ENCODE results near the gene KLF2. TPM values are rescaled to one million over a fixed set of nuclear protein-coding genes. Genes with fewer than 3 reads are reported as not detected.

KLF2 gene
- total RNA-seq, 2 donors from 2014 or later = 19.8 to 24.4 TPM

DNA sequence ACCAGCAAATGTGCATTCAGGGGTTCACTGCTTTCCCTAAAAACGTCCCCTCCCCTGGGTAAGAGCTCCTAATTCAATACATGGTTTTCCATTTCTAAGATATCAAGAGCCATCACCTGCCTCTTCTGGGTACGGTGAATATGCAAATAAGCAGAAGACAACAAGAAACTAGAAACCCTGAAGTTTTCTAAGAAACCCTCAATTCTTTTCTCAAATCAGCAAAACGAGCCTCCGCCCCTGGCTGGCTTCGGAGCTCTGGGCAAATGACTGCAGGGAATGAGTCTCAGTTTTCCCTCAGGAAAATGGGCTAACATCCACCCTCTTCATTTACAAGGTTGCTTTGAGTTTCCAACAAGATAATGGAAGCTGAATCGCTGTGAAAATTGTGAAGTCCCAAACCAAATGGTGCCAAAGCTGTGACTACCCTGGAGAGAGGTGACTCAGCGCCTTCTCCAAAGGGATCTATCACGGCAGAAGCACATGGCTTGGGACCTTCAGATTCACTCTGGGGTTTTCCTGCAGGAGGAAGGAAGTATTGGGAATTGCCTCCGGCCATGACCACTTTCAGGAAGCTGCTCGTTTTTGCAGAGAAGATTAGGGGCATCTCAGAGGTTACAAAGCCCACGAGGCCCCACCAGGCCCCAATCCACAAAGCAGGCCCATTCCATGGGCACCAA, 26.6 kb downstream of the KLF2 start:
- WGBS = 84% methylated on average over 11 of the region's 11 CpGs
- Histone ChIP-seq H3K4me3 (no peak overlapping the region), H3K36me3 (no peaks in the 10 kb centered on the region), H3K9me3 (no peaks in the 10 kb centered on the region), H3K4me1 (replicated peaks) (no peaks in the 10 kb centered on the region), H3K27me3 (replicated peaks; ENCODE audit: insufficient read depth) (no peaks in the 10 kb centered on the region), H3K27ac (no peak overlapping the region)
- TF ChIP-seq POLR2AphosphoS5 (IDR thresholded peaks at IDR 0.05) = no peak
- no peak for TF ChIP-seq POLR2A (IDR thresholded peaks at IDR 0.05)
- TF ChIP-seq, protein P1, sequence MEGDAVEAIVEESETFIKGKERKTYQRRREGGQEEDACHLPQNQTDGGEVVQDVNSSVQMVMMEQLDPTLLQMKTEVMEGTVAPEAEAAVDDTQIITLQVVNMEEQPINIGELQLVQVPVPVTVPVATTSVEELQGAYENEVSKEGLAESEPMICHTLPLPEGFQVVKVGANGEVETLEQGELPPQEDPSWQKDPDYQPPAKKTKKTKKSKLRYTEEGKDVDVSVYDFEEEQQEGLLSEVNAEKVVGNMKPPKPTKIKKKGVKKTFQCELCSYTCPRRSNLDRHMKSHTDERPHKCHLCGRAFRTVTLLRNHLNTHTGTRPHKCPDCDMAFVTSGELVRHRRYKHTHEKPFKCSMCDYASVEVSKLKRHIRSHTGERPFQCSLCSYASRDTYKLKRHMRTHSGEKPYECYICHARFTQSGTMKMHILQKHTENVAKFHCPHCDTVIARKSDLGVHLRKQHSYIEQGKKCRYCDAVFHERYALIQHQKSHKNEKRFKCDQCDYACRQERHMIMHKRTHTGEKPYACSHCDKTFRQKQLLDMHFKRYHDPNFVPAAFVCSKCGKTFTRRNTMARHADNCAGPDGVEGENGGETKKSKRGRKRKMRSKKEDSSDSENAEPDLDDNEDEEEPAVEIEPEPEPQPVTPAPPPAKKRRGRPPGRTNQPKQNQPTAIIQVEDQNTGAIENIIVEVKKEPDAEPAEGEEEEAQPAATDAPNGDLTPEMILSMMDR (IDR thresholded peaks at IDR 0.05) = no peak
- intact Hi-C loops (cut with DNase I) = no loop called here
- DNase-seq (ENCODE audit: low spot score) = no peak

DNA sequence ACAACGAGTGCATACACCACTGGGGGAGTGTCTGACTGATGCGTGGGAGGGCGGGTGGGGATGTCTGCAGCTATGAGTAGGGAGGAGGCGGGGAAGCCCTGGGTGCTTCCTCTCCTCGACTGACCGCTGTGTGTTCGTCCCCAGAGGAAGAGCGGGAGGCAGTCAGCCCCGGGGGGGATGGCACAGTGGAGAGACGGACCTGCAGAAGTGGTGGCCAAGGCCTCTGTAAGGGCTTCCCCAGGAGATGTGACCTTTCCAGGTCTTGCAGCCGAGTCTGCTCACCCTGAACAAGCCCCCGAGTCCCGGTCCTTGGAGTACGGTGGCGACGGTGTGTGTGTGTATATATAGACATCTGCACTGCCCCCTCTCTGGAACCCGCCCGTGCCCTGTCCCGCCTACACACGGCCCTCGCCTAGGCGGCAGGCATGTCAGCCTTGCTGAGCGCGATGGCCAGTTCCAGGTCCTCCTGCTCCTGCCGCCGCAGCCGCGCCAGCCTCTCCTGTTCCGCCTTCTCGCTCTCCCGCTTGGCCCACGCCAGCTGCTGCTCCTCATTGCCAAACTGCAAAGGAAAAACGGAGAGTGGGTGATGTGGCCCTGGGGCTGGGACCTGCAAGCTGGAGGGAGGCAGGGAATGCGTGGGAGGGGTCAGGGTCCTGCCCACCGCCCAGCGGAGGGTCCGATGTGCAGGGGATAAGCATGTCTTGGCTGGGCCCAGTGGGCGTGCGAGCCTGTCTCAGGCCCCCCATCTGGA, 30.8 kb downstream of the KLF2 start:
- no peak overlapping the region for H3K4me3 ChIP-seq
- no peak for DNase-seq (ENCODE audit: low spot score)
- H3K27me3 ChIP-seq (replicated peaks; ENCODE audit: insufficient read depth) = no peaks in the 10 kb centered on the region
- no peaks in the 10 kb centered on the region for H3K4me1 ChIP-seq (replicated peaks)
- H3K27ac ChIP-seq = no peak overlapping the region
- intact Hi-C loops (cut with DNase I) = no loop called here
- no peaks in the 10 kb centered on the region for H3K9me3 ChIP-seq
- no peaks in the 10 kb centered on the region for H3K36me3 ChIP-seq
- 83% methylated on average over 39 of the region's 39 CpGs for WGBS
- TF ChIP-seq, protein P1 (IDR thresholded peaks at IDR 0.05) = no peak
- TF ChIP-seq POLR2A (IDR thresholded peaks at IDR 0.05) (no peak), POLR2AphosphoS5 (IDR thresholded peaks at IDR 0.05) (no peak)

DNA sequence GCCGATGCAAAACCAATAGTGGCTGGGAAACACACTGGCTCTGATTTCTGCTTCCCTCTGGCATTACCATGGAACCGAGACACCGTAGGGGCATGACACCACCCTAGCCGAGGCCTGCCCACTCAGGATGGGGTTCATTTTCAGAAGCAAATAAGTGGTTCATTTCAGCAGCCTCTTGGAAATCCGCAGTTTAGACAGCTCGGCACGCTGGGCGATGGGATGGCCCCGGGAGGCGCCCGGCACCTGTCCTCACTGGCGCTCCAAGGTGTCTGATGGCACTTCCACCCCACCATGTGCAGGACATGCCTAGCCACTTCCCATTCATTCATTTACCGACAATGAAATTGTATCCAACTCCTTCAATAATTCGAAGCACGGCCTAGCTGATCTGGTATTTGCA, 33.8 kb downstream of the KLF2 start:
- Histone ChIP-seq H3K4me3 (no peak overlapping the region), H3K36me3 (no peaks in the 10 kb centered on the region), H3K4me1 (replicated peaks) (peaks cover 5% of the 10 kb centered on the region), H3K27me3 (replicated peaks; ENCODE audit: insufficient read depth) (no peaks in the 10 kb centered on the region), H3K27ac (peak overlapping the region; percentile 49 to 50), H3K9me3 (no peaks in the 10 kb centered on the region)
- TF ChIP-seq, protein P1 (IDR thresholded peaks at IDR 0.05) = no peak
- TF ChIP-seq POLR2AphosphoS5 (IDR thresholded peaks at IDR 0.05) (no peak), POLR2A (IDR thresholded peaks at IDR 0.05) (no peak)
- WGBS = 85% methylated on average over 15 of the region's 15 CpGs
- no peak for DNase-seq (ENCODE audit: low spot score)
- intact Hi-C loops (cut with DNase I) = no loop called here

DNA sequence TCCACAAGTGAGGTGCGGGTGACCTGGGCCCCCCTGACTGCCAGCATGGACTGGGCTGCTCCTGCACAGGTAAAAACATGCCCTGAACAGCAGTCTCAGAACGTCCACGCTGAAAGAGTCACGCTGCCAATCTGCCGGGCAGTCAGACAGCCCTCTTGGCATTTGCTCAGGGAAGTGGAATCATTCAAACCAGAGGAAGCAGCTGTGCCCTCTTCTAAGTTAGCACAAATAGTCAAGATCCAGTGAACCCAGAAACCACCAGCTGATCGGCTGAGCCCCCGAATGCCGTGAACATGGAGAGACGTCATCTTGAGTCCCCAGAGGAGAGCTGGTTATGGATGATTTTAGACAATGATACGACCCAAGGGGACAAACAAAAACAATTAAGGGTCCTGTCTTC, 34.4 kb downstream of the KLF2 start:
- no peaks in the 10 kb centered on the region for H3K9me3 ChIP-seq
- peaks cover 5% of the 10 kb centered on the region for H3K4me1 ChIP-seq (replicated peaks)
- WGBS = 34% methylated on average over 10 of the region's 10 CpGs
- H3K27me3 ChIP-seq (replicated peaks; ENCODE audit: insufficient read depth) = no peaks in the 10 kb centered on the region
- TF ChIP-seq POLR2A (IDR thresholded peaks at IDR 0.05) (no peak), POLR2AphosphoS5 (IDR thresholded peaks at IDR 0.05) (peak; percentile 72)
- TF ChIP-seq, protein P1 (IDR thresholded peaks at IDR 0.05) = no peak
- DNase-seq (ENCODE audit: low spot score) = peak; percentile 78
- no peaks in the 10 kb centered on the region for H3K36me3 ChIP-seq
- intact Hi-C loops (cut with DNase I) = no loop called here
- no peak overlapping the region for H3K4me3 ChIP-seq
- H3K27ac ChIP-seq = peak overlapping the region; percentile 49 to 50
